Panc1 (cell line): Measurements from ENCODE around the gene SIL1.

Experiments used
- CTCF ChIP-seq: fragments of 450-650 bp; IDR thresholded peaks from 2 replicates; pipeline ENCODE4 v1.5.1; 2017; ENCODE audit warnings: mild to moderate bottlenecking
- POLR2AphosphoS5 ChIP-seq: IDR thresholded peaks from 2 replicates; pipeline ENCODE4 v1.6.1; 2012; ENCODE audit warnings: mild to moderate bottlenecking, low read depth, low read length, moderate library complexity
- REST ChIP-seq, 2 experiments: IDR thresholded peaks; 2 replicates each; pipeline ENCODE4 v1.6.1; 2011 to 2012; ENCODE audit warnings: low read depth in 2 of 2, control low read depth in 1 of 2, low read length in 1 of 2, mild to moderate bottlenecking in 1 of 2, moderate library complexity in 1 of 2; ENCODE audit not compliant: insufficient read depth in 1 of 2

DNA sequence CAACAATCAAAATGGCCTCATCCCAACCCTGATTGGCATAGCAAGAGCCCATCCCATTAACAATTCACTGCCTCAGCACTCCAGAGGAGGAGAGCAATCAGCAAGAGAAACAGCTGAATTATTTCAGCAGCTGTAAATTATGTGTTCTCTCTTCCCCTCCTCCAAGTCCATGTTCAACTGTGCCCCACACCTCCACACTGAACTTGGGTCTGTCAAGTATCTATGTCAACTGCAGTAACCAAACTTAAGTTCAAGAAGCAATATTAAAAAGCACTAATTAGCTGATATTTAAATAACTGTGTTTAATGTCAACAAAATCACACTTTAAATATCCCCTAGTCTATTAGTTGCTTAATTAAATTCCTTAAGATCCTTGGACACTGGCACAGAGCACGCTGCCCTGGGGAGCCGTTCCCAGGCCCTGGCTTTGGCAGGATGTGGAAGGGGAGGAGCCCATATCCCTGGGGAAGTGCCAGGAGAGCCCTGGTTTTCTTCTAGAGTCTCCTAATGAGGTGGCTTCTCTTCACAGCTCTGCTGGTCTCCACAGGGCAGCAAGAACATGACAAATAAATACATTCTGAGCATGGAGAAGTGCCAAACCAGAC, 50.6 kb downstream of the SIL1 start:
- TF ChIP-seq CTCF: no peak
- no peak for TF ChIP-seq POLR2AphosphoS5
- no peak for TF ChIP-seq REST (IDR thresholded peaks at IDR 0.05; ENCODE audit: insufficient read depth in 1 of 2, low read depth in 2 of 2, low read length in 1 of 2)
